Keratinocyte (primary cell): ENCODE measurements around the gene DYNLRB1. TPM values are rescaled to one million over a fixed set of nuclear protein-coding genes. Genes with fewer than 3 reads are reported as not detected.

Experiments used
- DNase-seq: peaks from one replicate; pipeline ENCODE4 v3.0.0-alpha.2; 2011; ENCODE audit warnings: low read depth, missing footprints, low spot score
- FAIRE-seq: peaks from 2 replicates; lab custom pipeline; 2011; peaks lifted over from hg19 to GRCh38; lab: Jason Lieb, UNC
- H2AFZ ChIP-seq: 2 replicates; pipeline ENCODE4 v1.6.0; 2012; ENCODE audit warnings: low read length, control low read depth, inconsistent platforms; ENCODE audit not compliant: control insufficient read depth
- H3K27ac ChIP-seq: 2 replicates; pipeline ENCODE4 v1.5.1; 2011; ENCODE audit warnings: low read length; ENCODE audit not compliant: control insufficient read depth, insufficient read depth
- H3K27me3 ChIP-seq: 3 replicates; pipeline ENCODE4 v1.6.0; 2011; ENCODE audit warnings: low read length; ENCODE audit not compliant: control insufficient read depth, insufficient read depth; ENCODE audit errors: extremely low read depth
- H3K36me3 ChIP-seq, 2 experiments: 2 replicates in 1 of 2; 3 replicates in 1 of 2; pipeline ENCODE4 v1.5.1; 2011; ENCODE audit warnings: low read length in 2 of 2, mild to moderate bottlenecking in 1 of 2; ENCODE audit not compliant: control insufficient read depth in 2 of 2, insufficient read depth in 2 of 2; ENCODE audit errors: extremely low read depth in 1 of 2
- H3K4me1 ChIP-seq: 3 replicates; pipeline ENCODE4 v1.5.1; 2011; ENCODE audit warnings: low read length; ENCODE audit not compliant: control insufficient read depth, insufficient read depth; ENCODE audit errors: extremely low read depth
- H3K4me2 ChIP-seq: 3 replicates; pipeline ENCODE4 v1.6.0; 2011; ENCODE audit warnings: low read depth, low read length; ENCODE audit not compliant: control insufficient read depth, insufficient read depth; ENCODE audit errors: extremely low read depth
- H3K4me3 ChIP-seq, 3 experiments: fragments of 200-600 bp in 1 of 3; sonication (generic) in 1 of 3; 2 replicates in 2 of 3; 3 replicates in 1 of 3; pipeline ENCODE4 v1.5.1; 2011 to 2016; ENCODE audit warnings: low read length in 3 of 3, mild to moderate bottlenecking in 3 of 3, control low read depth in 2 of 3, inconsistent platforms in 1 of 3, low read depth in 1 of 3, mixed read lengths in 1 of 3, mixed run types in 1 of 3, moderate library complexity in 1 of 3; ENCODE audit not compliant: control insufficient read depth in 2 of 3, insufficient read depth in 2 of 3; ENCODE audit errors: extremely low read depth in 1 of 3
- H3K79me2 ChIP-seq: 2 replicates; pipeline ENCODE4 v1.6.0; 2012; ENCODE audit warnings: low read length; ENCODE audit not compliant: control insufficient read depth, insufficient read depth
- H3K9ac ChIP-seq: 3 replicates; pipeline ENCODE4 v1.6.0; 2011; ENCODE audit warnings: low read length; ENCODE audit not compliant: control insufficient read depth, insufficient read depth; ENCODE audit errors: extremely low read depth
- H3K9me1 ChIP-seq: 3 replicates; pipeline ENCODE4 v1.6.0; 2011; ENCODE audit warnings: low read length; ENCODE audit not compliant: control insufficient read depth, insufficient read depth; ENCODE audit errors: extremely low read depth
- H3K9me3 ChIP-seq: 2 replicates; pipeline ENCODE4 v1.5.1; 2012; ENCODE audit warnings: low read depth, low read length; ENCODE audit not compliant: control insufficient read depth
- H4K20me1 ChIP-seq: 3 replicates; pipeline ENCODE4 v1.6.0; 2011; ENCODE audit warnings: low read length; ENCODE audit not compliant: control insufficient read depth, insufficient read depth; ENCODE audit errors: extremely low read depth
- CTCF ChIP-seq, 3 experiments: IDR thresholded peaks in 1 of 3; conservative IDR thresholded peaks in 1 of 3; optimal IDR thresholded peaks in 1 of 3; 2 replicates in 2 of 3; 3 replicates in 1 of 3; pipeline versions ENCODE3 to v1.5.1; 2011; ENCODE audit warnings: low read length in 3 of 3, mild to moderate bottlenecking in 3 of 3, moderate library complexity in 2 of 3, control low read depth in 1 of 3, inconsistent platforms in 1 of 3; ENCODE audit not compliant: insufficient read depth in 2 of 3; ENCODE audit errors: extremely low read depth in 1 of 3
- EZH2 ChIP-seq: IDR thresholded peaks from one replicate; pipeline ENCODE4 v1.6.1; 2012; ENCODE audit warnings: inconsistent platforms, mild to moderate bottlenecking, low read length, moderate library complexity
- dilution Hi-C: fragments of 300-500 bp; cut with MboI; formaldehyde crosslinking; loops from one replicate; pipeline ENCODE4 v1.7.0; 2020; ENCODE audit warnings: low sequenced_read_pairs; ENCODE audit not compliant: extremely low pct_ligation_motif_present
- polyA plus RNA-seq, 5 experiments: library from polyadenylated mRNA; depleted of rRNA in 3 of 5; stranded (reverse) in 3 of 5; stranded (forward) in 1 of 5; unstranded in 1 of 5; fragments of >200 nt; gene quantifications; 1 replicate in 1 of 5; 2 replicates in 3 of 5; 3 replicates in 1 of 5; pipeline versions ENCODE4 v1.2.1 to v1.2.3, GENCODE V29; 2011 to 2012; ENCODE audit warnings: missing spikeins in 2 of 5, low read depth in 1 of 5, low replicate concordance in 1 of 5

The DYNLRB1 gene
- polyA plus RNA-seq, 1 donor (not counting 4 experiments of a cell fraction or from before 2014, with no cell fraction given), result 156 TPM

DNA sequence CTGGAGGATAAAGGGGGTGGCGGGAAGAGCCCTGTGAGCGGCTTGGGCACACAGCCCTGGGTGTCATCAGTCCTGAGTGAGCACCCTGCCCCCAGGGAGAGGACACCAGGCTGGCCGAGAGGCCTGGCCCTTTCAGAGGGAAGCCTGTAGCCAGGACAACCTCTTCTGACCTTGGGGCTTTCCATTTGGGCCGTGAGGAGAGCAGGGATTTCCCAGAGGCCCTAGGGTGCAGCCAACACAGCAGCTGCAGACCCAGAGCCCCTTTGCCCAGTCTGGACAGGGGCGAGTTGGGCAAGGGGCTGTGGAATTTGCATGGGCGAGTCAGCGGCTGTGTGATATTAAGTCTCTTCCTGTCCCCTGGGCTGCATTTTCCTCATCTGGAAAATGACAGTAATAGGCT is 48.6 kb downstream of the DYNLRB1 start:
- Histone ChIP-seq H3K4me3 (no peak overlapping the region), H2AFZ (no peak overlapping the region), H3K9me3 (no peaks in the 10 kb centered on the region), H3K36me3 (peaks cover 3% of the 10 kb centered on the region in 2 experiments), H3K79me2 (no peaks in the 10 kb centered on the region), H3K27me3 (no peaks in the 10 kb centered on the region), H3K9me1 (no peaks in the 10 kb centered on the region), H3K4me2 (no peak overlapping the region), H3K27ac (no peak overlapping the region), H4K20me1 (no peaks in the 10 kb centered on the region), H3K9ac (no peak overlapping the region), H3K4me1 (no peaks in the 10 kb centered on the region)
- DNase-seq (no peak), FAIRE-seq (no peak)
- TF ChIP-seq CTCF (optimal IDR thresholded peaks at IDR 0.05 in 1 of 3, IDR thresholded peaks at IDR 0.05 in 1 of 3, conservative IDR thresholded peaks at IDR 0.05 in 1 of 3; ENCODE audit: extremely low read depth in 1 of 3, insufficient read depth in 2 of 3, low read length in 3 of 3) (no peak), EZH2 (no peak)
- dilution Hi-C loops, result no loop called here

GRCh38 chr20:34566978-34567891 is 51.0 kb downstream of the DYNLRB1 start:
- Histone ChIP-seq H3K9me3 (no peaks in the 10 kb centered on the region), H2AFZ (no peak overlapping the region), H3K27me3 (no peaks in the 10 kb centered on the region), H3K36me3 (peaks cover 3 to 6% of the 10 kb centered on the region in 2 experiments), H3K79me2 (no peaks in the 10 kb centered on the region), H4K20me1 (no peaks in the 10 kb centered on the region), H3K4me1 (no peaks in the 10 kb centered on the region), H3K4me2 (no peak overlapping the region), H3K9me1 (no peaks in the 10 kb centered on the region), H3K4me3 (no peak overlapping the region), H3K9ac (no peak overlapping the region), H3K27ac (no peak overlapping the region)
- dilution Hi-C loops, result no loop called here
- DNase-seq (no peak), FAIRE-seq (no peak)
- TF ChIP-seq EZH2 (no peak), CTCF (optimal IDR thresholded peaks at IDR 0.05 in 1 of 3, IDR thresholded peaks at IDR 0.05 in 1 of 3, conservative IDR thresholded peaks at IDR 0.05 in 1 of 3; ENCODE audit: extremely low read depth in 1 of 3, insufficient read depth in 2 of 3, low read length in 3 of 3) (no peak)
